GM23338 (cell line): ENCODE results near the gene FGD4. TPM values are rescaled to one million over a fixed set of nuclear protein-coding genes. Genes with fewer than 3 reads are reported as not detected.

Source experiments
- ATAC-seq: fragments of 200-7000 bp; cut with Tn5 transposase; 3 replicates; pipeline ENCODE4 v1.9.1; 2020
- DNase-seq: peaks from one replicate; pipeline ENCODE4 v3.0.0-alpha.2; 2015; ENCODE audit warnings: low spot score
- H2AFZ ChIP-seq: fragments of 200-600 bp; sonication (generic); 2 replicates; pipeline ENCODE4 v1.8.0; 2016; ENCODE audit warnings: antibody characterized with exemption, mild to moderate bottlenecking, moderate library complexity
- H3F3A ChIP-seq: fragments of 200-600 bp; sonication (generic); replicated peaks from 2 replicates; pipeline ENCODE4 v1.8.0; 2017; ENCODE audit warnings: antibody characterized with exemption, mixed run types, low read depth
- H3K27ac ChIP-seq: fragments of 200-600 bp; sonication (generic); 2 replicates; pipeline ENCODE4 v1.6.1; 2016; ENCODE audit warnings: low read depth
- H3K27me3 ChIP-seq: fragments of 200-600 bp; sonication (generic); 2 replicates; pipeline ENCODE4 v1.8.0; 2016; ENCODE audit warnings: mild to moderate bottlenecking, mixed run types, moderate library complexity; ENCODE audit not compliant: insufficient read depth
- H3K36me3 ChIP-seq: fragments of 200-600 bp; sonication (generic); 2 replicates; pipeline ENCODE4 v1.8.0; 2016; ENCODE audit warnings: mild to moderate bottlenecking; ENCODE audit not compliant: insufficient read depth
- H3K4me1 ChIP-seq: fragments of 200-600 bp; sonication (generic); 2 replicates; pipeline ENCODE4 v1.8.0; 2016; ENCODE audit warnings: mild to moderate bottlenecking, moderate library complexity; ENCODE audit not compliant: insufficient read depth
- H3K4me2 ChIP-seq: fragments of 200-600 bp; sonication (generic); 2 replicates; pipeline ENCODE4 v1.7.1; 2017; ENCODE audit warnings: mixed run types
- H3K4me3 ChIP-seq: fragments of 200-600 bp; sonication (generic); 2 replicates; pipeline ENCODE4 v1.6.1; 2016; ENCODE audit warnings: mixed run types
- H3K79me2 ChIP-seq: fragments of 200-600 bp; sonication (generic); replicated peaks from 2 replicates; pipeline ENCODE4 v1.8.0; 2017; ENCODE audit warnings: mild to moderate bottlenecking; ENCODE audit not compliant: insufficient read depth
- H3K9me2 ChIP-seq: fragments of 200-600 bp; sonication (generic); 2 replicates; pipeline ENCODE4 v1.8.0; 2017; ENCODE audit not compliant: insufficient read depth
- H4K20me1 ChIP-seq: fragments of 200-600 bp; sonication (generic); replicated peaks from 2 replicates; pipeline ENCODE4 v1.8.0; 2017; ENCODE audit warnings: mild to moderate bottlenecking; ENCODE audit not compliant: insufficient read depth
- H3K27ac Mint-ChIP-seq: 2 replicates; pipeline ENCODE4 v1.8.0; 2020; ENCODE audit warnings: inconsistent platforms, mild to moderate bottlenecking, moderate library complexity, mixed read lengths
- H3K27me3 Mint-ChIP-seq: 3 replicates; pipeline ENCODE4 v1.8.0; 2022; ENCODE audit warnings: low read depth, mild to moderate bottlenecking, moderate library complexity, mixed read lengths, inconsistent platforms; ENCODE audit not compliant: insufficient read depth, poor library complexity
- H3K36me3 Mint-ChIP-seq: 3 replicates; pipeline ENCODE4 v1.8.0; 2021; ENCODE audit warnings: low read depth, mild to moderate bottlenecking, inconsistent platforms, moderate library complexity, mixed read lengths
- H3K4me1 Mint-ChIP-seq: 3 replicates; pipeline ENCODE4 v1.8.0; 2020; ENCODE audit warnings: mild to moderate bottlenecking, inconsistent platforms, mixed read lengths
- H3K4me3 Mint-ChIP-seq: 3 replicates; pipeline ENCODE4 v1.8.0; 2021; ENCODE audit warnings: moderate library complexity, mild to moderate bottlenecking, inconsistent platforms, mixed read lengths
- H3K9me3 Mint-ChIP-seq: 3 replicates; pipeline ENCODE4 v1.8.0; 2020; ENCODE audit warnings: moderate library complexity, mild to moderate bottlenecking, inconsistent platforms, mixed read lengths
- CREB1 ChIP-seq: fragments of 250-450 bp; sonication (Bioruptor Pico); IDR thresholded peaks from 2 replicates; pipeline ENCODE4 v1.5.0; 2020; ENCODE audit warnings: low read depth, mild to moderate bottlenecking, moderate library complexity
- CTCF ChIP-seq, 2 experiments: fragments of 200-600 bp in 1 of 2; sonication (generic) in 1 of 2; conservative IDR thresholded peaks; 2 replicates each; pipeline versions ENCODE4 v1.5.1 to v1.6.1; 2016 to 2017; ENCODE audit warnings: antibody characterized with exemption in 2 of 2, low read depth in 2 of 2, mild to moderate bottlenecking in 2 of 2, moderate library complexity in 1 of 2
- ETS1 ChIP-seq: IDR thresholded peaks from 2 replicates; pipeline ENCODE4 v1.6.1; 2016; ENCODE audit warnings: antibody characterized with exemption
- EZH2 ChIP-seq: fragments of 200-600 bp; sonication (generic); IDR thresholded peaks from one replicate; pipeline ENCODE4 v1.8.0; 2017; ENCODE audit warnings: antibody characterized with exemption, mild to moderate bottlenecking, low read depth; ENCODE audit not compliant: unreplicated experiment
- EZH2phosphoT487 ChIP-seq: fragments of 200-600 bp; sonication (generic); IDR thresholded peaks from one replicate; pipeline ENCODE4 v1.8.1; 2018; ENCODE audit warnings: antibody characterized with exemption; ENCODE audit not compliant: unreplicated experiment
- JUNB ChIP-seq: IDR thresholded peaks from one replicate; pipeline ENCODE4 v1.6.1; 2016; ENCODE audit warnings: antibody characterized with exemption; ENCODE audit not compliant: unreplicated experiment
- NANOG ChIP-seq: IDR thresholded peaks from 2 replicates; pipeline ENCODE4 v1.6.1; 2016; ENCODE audit warnings: antibody characterized with exemption, borderline replicate concordance
- POLR2AphosphoS5 ChIP-seq: IDR thresholded peaks from 2 replicates; pipeline ENCODE4 v1.6.1; 2016; ENCODE audit warnings: antibody characterized with exemption, low read depth
- REST ChIP-seq: IDR thresholded peaks from one replicate; pipeline ENCODE4 v1.6.1; 2018; ENCODE audit warnings: antibody characterized with exemption; ENCODE audit not compliant: unreplicated experiment
- STAT1 ChIP-seq: IDR thresholded peaks from one replicate; pipeline ENCODE4 v1.6.1; 2016; ENCODE audit warnings: antibody characterized with exemption; ENCODE audit not compliant: unreplicated experiment
- ZNF114 ChIP-seq: fragments of 250-450 bp; sonication (Bioruptor Pico); IDR thresholded peaks from 2 replicates; pipeline ENCODE4 v1.5.0; 2020; ENCODE audit warnings: mild to moderate bottlenecking, moderate library complexity
- ZNF331 ChIP-seq: fragments of 250-450 bp; sonication (Bioruptor Pico); IDR thresholded peaks from 2 replicates; pipeline ENCODE4 v1.5.0; 2020; ENCODE audit warnings: low read depth, mild to moderate bottlenecking, moderate library complexity
- ZNF462 ChIP-seq: fragments of 250-450 bp; sonication (Bioruptor Pico); IDR thresholded peaks from 2 replicates; pipeline ENCODE4 v1.5.0; 2020; ENCODE audit warnings: mild to moderate bottlenecking, moderate library complexity
- polyA plus RNA-seq: library from polyadenylated mRNA; unstranded; fragments of >200 nt; fragmentation: Nextera tagmentation; extraction: Ambion mirVana; gene quantifications from 2 replicates; pipeline ENCODE4 v1.2.1, GENCODE V29; 2016
- total RNA-seq: library from RNA; depleted of rRNA; stranded (reverse); fragments of >200 nt; shearing (Covaris generic); gene quantifications from 2 replicates; pipeline ENCODE4 v1.2.3, GENCODE V29; 2014

The FGD4 gene
- total and polyA plus RNA-seq, 2 experiments from 2014 or later: 24.3 to 54.3 TPM

- Histone ChIP-seq H3K27ac (0 out of 2 replicates have a peak overlapping the region, but pooled peaks have one; percentile 26), H3F3A (no peaks in the 10 kb centered on the region), H3K79me2 (peaks cover 100% of the 10 kb centered on the region), H2AFZ (no peak overlapping the region), H3K9me2 (no peaks in the 10 kb centered on the region; the same call in 1 of the 2 replicates), H3K36me3 (peaks cover 5% of the 10 kb centered on the region; the same call in 1 of the 2 replicates), H3K4me2 (no peak overlapping the region), H3K27me3 (no peaks in the 10 kb centered on the region), H3K4me3 (no peak overlapping the region), H4K20me1 (peaks cover 74% of the 10 kb centered on the region), H3K4me1 (peaks cover 45% of the 10 kb centered on the region)
- Mint-ChIP-seq H3K27ac (no peak overlapping the region; the same call in 1 of the 2 replicates), H3K36me3 (peaks cover 55% of the 10 kb centered on the region), H3K4me3 (no peak overlapping the region; the same call in 2 of the 3 replicates), H3K9me3 (peaks cover 21% of the 10 kb centered on the region), H3K27me3 (peaks cover 4% of the 10 kb centered on the region), H3K4me1 (peaks cover 43% of the 10 kb centered on the region)
- TF ChIP-seq ZNF114 (CRISPR knock-in tag): no peak
- TF ChIP-seq POLR2AphosphoS5: no peak
- TF ChIP-seq ETS1: no peak
- TF ChIP-seq CREB1 (CRISPR knock-in tag): no peak
- no peak for TF ChIP-seq JUNB
- no peak for TF ChIP-seq ZNF462 (CRISPR knock-in tag)
- TF ChIP-seq EZH2phosphoT487: no peak
- TF ChIP-seq EZH2: no peak
- TF ChIP-seq ZNF331: no peak
- TF ChIP-seq STAT1: no peak
- TF ChIP-seq CTCF (conservative IDR thresholded peaks at IDR 0.05; ENCODE audit: low read depth in 2 of 2): no peak
- no peak for TF ChIP-seq NANOG
- no peak for TF ChIP-seq REST
- no peak for ATAC-seq
- no peak for DNase-seq
Measured at GRCh38 chr12:32420356-32420755, 21.0 kb downstream of the FGD4 start.
